Keratinocyte (primary cell): Measurements from ENCODE around the gene TBCD. TPM values are rescaled to one million over a fixed set of nuclear protein-coding genes. Genes with fewer than 3 reads are reported as not detected.

Experiments used
- DNase-seq: peaks from one replicate; pipeline ENCODE4 v3.0.0-alpha.2; 2011; ENCODE audit warnings: low read depth, missing footprints, low spot score
- FAIRE-seq: peaks from 2 replicates; lab custom pipeline; 2011; peaks lifted over from hg19 to GRCh38; lab: Jason Lieb, UNC
- H2AFZ ChIP-seq: 2 replicates; pipeline ENCODE4 v1.6.0; 2012; ENCODE audit warnings: low read length, control low read depth, inconsistent platforms; ENCODE audit not compliant: control insufficient read depth
- H3K27ac ChIP-seq: 2 replicates; pipeline ENCODE4 v1.5.1; 2011; ENCODE audit warnings: low read length; ENCODE audit not compliant: control insufficient read depth, insufficient read depth
- H3K27me3 ChIP-seq: 3 replicates; pipeline ENCODE4 v1.6.0; 2011; ENCODE audit warnings: low read length; ENCODE audit not compliant: control insufficient read depth, insufficient read depth; ENCODE audit errors: extremely low read depth
- H3K36me3 ChIP-seq, 2 experiments: 2 replicates in 1 of 2; 3 replicates in 1 of 2; pipeline ENCODE4 v1.5.1; 2011; ENCODE audit warnings: low read length in 2 of 2, mild to moderate bottlenecking in 1 of 2; ENCODE audit not compliant: control insufficient read depth in 2 of 2, insufficient read depth in 2 of 2; ENCODE audit errors: extremely low read depth in 1 of 2
- H3K4me1 ChIP-seq: 3 replicates; pipeline ENCODE4 v1.5.1; 2011; ENCODE audit warnings: low read length; ENCODE audit not compliant: control insufficient read depth, insufficient read depth; ENCODE audit errors: extremely low read depth
- H3K4me2 ChIP-seq: 3 replicates; pipeline ENCODE4 v1.6.0; 2011; ENCODE audit warnings: low read depth, low read length; ENCODE audit not compliant: control insufficient read depth, insufficient read depth; ENCODE audit errors: extremely low read depth
- H3K4me3 ChIP-seq, 3 experiments: fragments of 200-600 bp in 1 of 3; sonication (generic) in 1 of 3; 2 replicates in 2 of 3; 3 replicates in 1 of 3; pipeline ENCODE4 v1.5.1; 2011 to 2016; ENCODE audit warnings: low read length in 3 of 3, mild to moderate bottlenecking in 3 of 3, control low read depth in 2 of 3, inconsistent platforms in 1 of 3, low read depth in 1 of 3, mixed read lengths in 1 of 3, mixed run types in 1 of 3, moderate library complexity in 1 of 3; ENCODE audit not compliant: control insufficient read depth in 2 of 3, insufficient read depth in 2 of 3; ENCODE audit errors: extremely low read depth in 1 of 3
- H3K79me2 ChIP-seq: 2 replicates; pipeline ENCODE4 v1.6.0; 2012; ENCODE audit warnings: low read length; ENCODE audit not compliant: control insufficient read depth, insufficient read depth
- H3K9ac ChIP-seq: 3 replicates; pipeline ENCODE4 v1.6.0; 2011; ENCODE audit warnings: low read length; ENCODE audit not compliant: control insufficient read depth, insufficient read depth; ENCODE audit errors: extremely low read depth
- H3K9me1 ChIP-seq: 3 replicates; pipeline ENCODE4 v1.6.0; 2011; ENCODE audit warnings: low read length; ENCODE audit not compliant: control insufficient read depth, insufficient read depth; ENCODE audit errors: extremely low read depth
- H3K9me3 ChIP-seq: 2 replicates; pipeline ENCODE4 v1.5.1; 2012; ENCODE audit warnings: low read depth, low read length; ENCODE audit not compliant: control insufficient read depth
- H4K20me1 ChIP-seq: 3 replicates; pipeline ENCODE4 v1.6.0; 2011; ENCODE audit warnings: low read length; ENCODE audit not compliant: control insufficient read depth, insufficient read depth; ENCODE audit errors: extremely low read depth
- EZH2 ChIP-seq: IDR thresholded peaks from one replicate; pipeline ENCODE4 v1.6.1; 2012; ENCODE audit warnings: inconsistent platforms, mild to moderate bottlenecking, low read length, moderate library complexity
- dilution Hi-C: fragments of 300-500 bp; cut with MboI; formaldehyde crosslinking; loops from one replicate; pipeline ENCODE4 v1.7.0; 2020; ENCODE audit warnings: low sequenced_read_pairs; ENCODE audit not compliant: extremely low pct_ligation_motif_present
- polyA plus RNA-seq, 5 experiments: library from polyadenylated mRNA; depleted of rRNA in 3 of 5; stranded (reverse) in 3 of 5; stranded (forward) in 1 of 5; unstranded in 1 of 5; fragments of >200 nt; gene quantifications; 1 replicate in 1 of 5; 2 replicates in 3 of 5; 3 replicates in 1 of 5; pipeline versions ENCODE4 v1.2.1 to v1.2.3, GENCODE V29; 2011 to 2012; ENCODE audit warnings: missing spikeins in 2 of 5, low read depth in 1 of 5, low replicate concordance in 1 of 5
- TF ChIP-seq, protein P1 (sequence below), 3 experiments: IDR thresholded peaks in 1 of 3; conservative IDR thresholded peaks in 1 of 3; optimal IDR thresholded peaks in 1 of 3; 2 replicates in 2 of 3; 3 replicates in 1 of 3; pipeline versions ENCODE3 to v1.5.1; 2011; ENCODE audit warnings: low read length in 3 of 3, mild to moderate bottlenecking in 3 of 3, moderate library complexity in 2 of 3, control low read depth in 1 of 3, inconsistent platforms in 1 of 3; ENCODE audit not compliant: insufficient read depth in 2 of 3; ENCODE audit errors: extremely low read depth in 1 of 3

TBCD gene
- polyA plus RNA-seq, 1 donor (not counting 4 experiments of a cell fraction or from before 2014, with no cell fraction given), result 36.2 TPM

DNA sequence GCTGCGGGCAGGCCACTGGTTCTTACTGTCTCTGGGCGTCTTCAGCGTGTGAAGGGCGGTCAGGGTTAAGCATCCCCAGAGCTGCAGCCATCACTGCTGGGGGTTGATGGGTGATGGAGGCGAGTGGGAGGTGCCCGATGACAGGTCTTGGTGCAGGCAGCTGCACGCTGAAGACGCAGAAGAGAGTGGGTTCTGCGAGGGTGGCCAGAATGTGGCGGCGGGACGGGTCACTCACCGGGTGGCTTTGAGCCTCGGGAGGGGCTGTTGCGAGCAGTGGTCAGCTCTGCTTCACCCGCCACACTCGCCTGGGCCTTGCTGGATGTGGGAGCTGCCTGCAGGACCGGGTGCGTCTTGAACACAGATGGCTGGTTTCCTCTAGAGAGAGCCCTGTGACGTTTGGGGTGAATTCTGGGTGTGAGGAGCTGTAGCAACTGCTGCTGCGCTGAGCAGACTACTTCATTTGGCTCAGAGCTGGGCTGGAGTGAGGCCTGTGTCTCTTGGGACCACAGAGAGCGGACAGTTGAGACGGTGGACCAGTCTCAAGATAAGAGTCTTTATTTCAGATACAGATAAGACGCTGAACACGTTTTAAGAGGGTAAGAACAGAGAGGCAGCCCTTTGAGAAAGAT, 132.6 kb downstream of the TBCD start:
- H3K4me2 ChIP-seq, result no peak overlapping the region
- peaks cover 33% of the 10 kb centered on the region for H3K79me2 ChIP-seq
- no peak overlapping the region for H3K4me3 ChIP-seq
- dilution Hi-C loops, result no loop called here
- no peak overlapping the region for H3K9ac ChIP-seq
- no peaks in the 10 kb centered on the region for H3K9me1 ChIP-seq
- no peaks in the 10 kb centered on the region for H3K27me3 ChIP-seq
- no peak overlapping the region for H3K27ac ChIP-seq
- peaks cover 0 to 17% of the 10 kb centered on the region in 2 experiments for H3K36me3 ChIP-seq
- no peaks in the 10 kb centered on the region for H3K9me3 ChIP-seq
- no peaks in the 10 kb centered on the region for H4K20me1 ChIP-seq
- TF ChIP-seq, protein P1, sequence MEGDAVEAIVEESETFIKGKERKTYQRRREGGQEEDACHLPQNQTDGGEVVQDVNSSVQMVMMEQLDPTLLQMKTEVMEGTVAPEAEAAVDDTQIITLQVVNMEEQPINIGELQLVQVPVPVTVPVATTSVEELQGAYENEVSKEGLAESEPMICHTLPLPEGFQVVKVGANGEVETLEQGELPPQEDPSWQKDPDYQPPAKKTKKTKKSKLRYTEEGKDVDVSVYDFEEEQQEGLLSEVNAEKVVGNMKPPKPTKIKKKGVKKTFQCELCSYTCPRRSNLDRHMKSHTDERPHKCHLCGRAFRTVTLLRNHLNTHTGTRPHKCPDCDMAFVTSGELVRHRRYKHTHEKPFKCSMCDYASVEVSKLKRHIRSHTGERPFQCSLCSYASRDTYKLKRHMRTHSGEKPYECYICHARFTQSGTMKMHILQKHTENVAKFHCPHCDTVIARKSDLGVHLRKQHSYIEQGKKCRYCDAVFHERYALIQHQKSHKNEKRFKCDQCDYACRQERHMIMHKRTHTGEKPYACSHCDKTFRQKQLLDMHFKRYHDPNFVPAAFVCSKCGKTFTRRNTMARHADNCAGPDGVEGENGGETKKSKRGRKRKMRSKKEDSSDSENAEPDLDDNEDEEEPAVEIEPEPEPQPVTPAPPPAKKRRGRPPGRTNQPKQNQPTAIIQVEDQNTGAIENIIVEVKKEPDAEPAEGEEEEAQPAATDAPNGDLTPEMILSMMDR (optimal IDR thresholded peaks at IDR 0.05 in 1 of 3, IDR thresholded peaks at IDR 0.05 in 1 of 3, conservative IDR thresholded peaks at IDR 0.05 in 1 of 3; ENCODE audit: extremely low read depth in 1 of 3, insufficient read depth in 2 of 3, low read length in 3 of 3), result no peak
- H2AFZ ChIP-seq, result no peak overlapping the region
- FAIRE-seq (no peak), DNase-seq (no peak)
- peaks cover 8% of the 10 kb centered on the region for H3K4me1 ChIP-seq

DNA sequence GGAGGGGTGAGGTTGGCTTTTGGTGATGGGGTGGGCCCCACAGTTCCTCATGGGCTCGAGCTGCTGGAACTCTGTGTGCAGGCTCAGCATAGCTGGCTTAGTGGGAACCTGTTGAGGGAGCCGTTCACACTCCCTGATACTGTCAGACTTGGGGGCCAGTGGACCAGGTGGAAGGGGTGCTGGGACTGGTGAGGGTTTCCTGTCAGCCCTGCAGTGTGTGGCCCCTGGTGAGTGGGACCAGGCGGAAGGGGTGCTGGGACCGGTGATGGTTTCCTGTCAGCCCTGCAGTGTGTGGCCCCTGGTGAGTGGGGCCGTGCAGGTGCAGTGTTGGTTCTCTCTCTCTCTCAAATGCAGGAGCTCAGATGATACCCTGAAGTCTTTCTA, 133.1 kb downstream of the TBCD start:
- Histone ChIP-seq H3K4me2 (no peak overlapping the region), H3K36me3 (peaks cover 0 to 22% of the 10 kb centered on the region in 2 experiments), H4K20me1 (no peaks in the 10 kb centered on the region), H3K9ac (no peak overlapping the region), H3K4me3 (no peak overlapping the region), H3K79me2 (peaks cover 28% of the 10 kb centered on the region), H3K27me3 (no peaks in the 10 kb centered on the region), H3K4me1 (peaks cover 13% of the 10 kb centered on the region), H3K27ac (no peak overlapping the region), H2AFZ (no peak overlapping the region), H3K9me3 (no peaks in the 10 kb centered on the region), H3K9me1 (no peaks in the 10 kb centered on the region)
- DNase-seq (no peak), FAIRE-seq (no peak)
- no peak for TF ChIP-seq EZH2
- TF ChIP-seq, protein P1 (optimal IDR thresholded peaks at IDR 0.05 in 1 of 3, IDR thresholded peaks at IDR 0.05 in 1 of 3, conservative IDR thresholded peaks at IDR 0.05 in 1 of 3; ENCODE audit: extremely low read depth in 1 of 3, insufficient read depth in 2 of 3, low read length in 3 of 3), result no peak
- dilution Hi-C loops, result no loop called here
